ENCODE results near the gene GRIN2A.

DNA sequence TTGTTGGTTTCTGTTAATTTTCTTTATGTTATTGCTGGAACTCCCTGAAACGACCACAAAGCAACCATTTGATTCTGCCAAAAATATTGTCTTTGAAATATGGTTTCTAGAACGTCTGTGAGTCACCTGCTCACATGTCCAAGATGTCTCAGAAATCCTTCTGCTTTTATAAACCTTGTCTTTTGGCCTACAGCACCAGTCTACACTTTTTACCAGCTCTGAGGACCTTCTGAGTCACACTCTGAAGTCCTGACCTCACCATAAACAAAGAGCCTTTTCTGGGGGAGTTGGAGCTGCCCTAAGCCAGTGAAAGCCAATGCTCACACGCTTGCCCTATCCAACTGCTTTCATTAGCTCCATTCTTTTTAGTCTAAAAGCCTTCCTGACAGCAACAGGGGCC, 55.5 kb downstream of the GRIN2A start:
- no peak for TF ChIP-seq HDAC6 (IDR thresholded peaks at IDR 0.05; ENCODE audit: low read depth, low read length)
- no peak for TF ChIP-seq CTCF (IDR thresholded peaks at IDR 0.05; ENCODE audit: control extremely low read depth in 1 of 3, insufficient read depth in 1 of 3, low read depth in 1 of 3, low read length in 3 of 3)
- no peak for TF ChIP-seq SIN3A (conservative IDR thresholded peaks at IDR 0.05 in 1 of 2, IDR thresholded peaks at IDR 0.05 in 1 of 2; ENCODE audit: low read depth in 1 of 2, low read length in 2 of 2)
- TF ChIP-seq EZH2 (IDR thresholded peaks at IDR 0.05; ENCODE audit: low read depth, low read length, severe bottlenecking), result no peak
- no peak for TF ChIP-seq POLR2A (IDR thresholded peaks at IDR 0.05; ENCODE audit: control extremely low read depth in 1 of 2, low read depth in 2 of 2, low read length in 2 of 2)
- TF ChIP-seq EP300 (IDR thresholded peaks at IDR 0.05; ENCODE audit: borderline replicate concordance in 1 of 2, low read depth in 2 of 2, low read length in 2 of 2), result no peak
- TF ChIP-seq CEBPB (IDR thresholded peaks at IDR 0.05; ENCODE audit: low read depth, low read length), result no peak
- no peak for TF ChIP-seq SRF (IDR thresholded peaks at IDR 0.05; ENCODE audit: low read depth, low read length)
- no peak for TF ChIP-seq SP1 (IDR thresholded peaks at IDR 0.05; ENCODE audit: low read depth, low read length)
